GM21737 (cell line): ENCODE data around the gene CEP20.
"Not testable (repeated sequence)": the region's sequence is repeated elsewhere in the genome, so short reads cannot be mapped to it uniquely, and the experiment has no call there.

Experiments
- ATAC-seq: cut with Tn5 transposase; IDR thresholded peaks from one replicate; pipeline ENCODE4 v1.9.1; 2021; ENCODE audit warnings: mild to moderate bottlenecking, moderate library complexity; ENCODE audit not compliant: unreplicated experiment

CEP20 gene

GRCh38 chr16:15861996-15862395, 26.4 kb downstream of the CEP20 start:
- ATAC-seq = no peak

- ATAC-seq = no peak
Measured at GRCh38 chr16:15858921-15859668, 29.3 kb downstream of the CEP20 start.

- no peak for ATAC-seq
Measured at GRCh38 chr16:15857724-15858560, 30.5 kb downstream of the CEP20 start.

- ATAC-seq = no peak
Measured at GRCh38 chr16:15856901-15857698, 31.3 kb downstream of the CEP20 start, which contains the start of gene MYH11. TSS of gene MYH11 (minus strand) at chr16:15857028. CDS start at chr16:15838252, 18,776 bp downstream.

- ATAC-seq = no peak
Measured at GRCh38 chr16:15856182-15856581, 32.2 kb downstream of the CEP20 start.

- peak; percentile 67 for ATAC-seq
Measured at GRCh38 chr16:15855704-15856003, 32.7 kb downstream of the CEP20 start.

- no peak for ATAC-seq
Measured at GRCh38 chr16:15854906-15855703, 33.3 kb downstream of the CEP20 start.

GRCh38 chr16:15854061-15854460, 34.3 kb downstream of the CEP20 start:
- ATAC-seq = no peak

- ATAC-seq = no peak
Measured at GRCh38 chr16:15853021-15853420, 35.4 kb downstream of the CEP20 start.

- not testable (repeated sequence) for ATAC-seq
Measured at GRCh38 chr16:15850555-15850954, 37.8 kb downstream of the CEP20 start.

- ATAC-seq = no peak
Measured at GRCh38 chr16:15849209-15849981, 39.0 kb downstream of the CEP20 start.

GRCh38 chr16:15847611-15848175, 40.7 kb downstream of the CEP20 start:
- no peak for ATAC-seq

- no peak for ATAC-seq
Measured at GRCh38 chr16:15846510-15846909, 41.9 kb downstream of the CEP20 start.

- no peak for ATAC-seq
Measured at GRCh38 chr16:15843635-15844279, 44.6 kb downstream of the CEP20 start.

GRCh38 chr16:15839204-15839603, 49.2 kb downstream of the CEP20 start:
- not testable (repeated sequence) for ATAC-seq

- ATAC-seq = no peak
Measured at GRCh38 chr16:15837761-15838160, 50.6 kb downstream of the CEP20 start.

GRCh38 chr16:15836965-15837611, 51.3 kb downstream of the CEP20 start:
- no peak for ATAC-seq

GRCh38 chr16:15836074-15836473, 52.3 kb downstream of the CEP20 start:
- no peak for ATAC-seq
